H1 (cell line): ENCODE results near the gene HSD11B1.

Source experiments
- CEBPB ChIP-seq: IDR thresholded peaks from 2 replicates; pipeline ENCODE4 v1.6.1; 2012; ENCODE audit warnings: low read depth, low read length
- CHD2 ChIP-seq: IDR thresholded peaks from 2 replicates; pipeline ENCODE4 v1.6.1; 2012; ENCODE audit warnings: low read length, improper control_type of control experiment
- CTCF ChIP-seq, 3 experiments: IDR thresholded peaks; 1 replicate in 2 of 3; 2 replicates in 1 of 3; pipeline versions ENCODE4 v1.5.1 to v1.6.1; 2011; ENCODE audit warnings: low read length in 3 of 3, mild to moderate bottlenecking in 3 of 3, inconsistent platforms in 2 of 3, low read depth in 1 of 3, moderate library complexity in 1 of 3; ENCODE audit not compliant: insufficient read depth in 1 of 3; ENCODE audit errors: control extremely low read depth in 1 of 3
- EZH2 ChIP-seq: fragments of 200-600 bp; sonication (generic); IDR thresholded peaks from 2 replicates; pipeline ENCODE4 v1.7.1; 2012; ENCODE audit warnings: low read depth, mild to moderate bottlenecking, moderate library complexity, low read length, inconsistent platforms; ENCODE audit not compliant: severe bottlenecking
- JUN ChIP-seq: IDR thresholded peaks from 2 replicates; pipeline ENCODE4 v1.6.1; 2011; ENCODE audit warnings: low read depth, mild to moderate bottlenecking, improper control_type of control experiment, low read length
- KDM5A ChIP-seq: fragments of 200-600 bp; IDR thresholded peaks from 2 replicates; pipeline ENCODE4 v1.7.1; 2012; ENCODE audit warnings: mild to moderate bottlenecking, low read length, inconsistent platforms, mixed read lengths
- POLR2A ChIP-seq, 2 experiments: IDR thresholded peaks; 1 replicate in 1 of 2; 2 replicates in 1 of 2; pipeline ENCODE4 v1.6.1; 2011; ENCODE audit warnings: low read depth in 2 of 2, low read length in 2 of 2, mild to moderate bottlenecking in 2 of 2; ENCODE audit errors: control extremely low read depth in 1 of 2
- POLR2AphosphoS5 ChIP-seq: IDR thresholded peaks from 2 replicates; pipeline ENCODE4 v1.6.1; 2011; ENCODE audit warnings: low read depth, low read length
- TAF1 ChIP-seq: IDR thresholded peaks from 2 replicates; pipeline ENCODE4 v1.6.1; 2011; ENCODE audit warnings: mild to moderate bottlenecking, low read depth, low read length
- TAF7 ChIP-seq: optimal IDR thresholded peaks from 2 replicates; pipeline ENCODE3; 2011; ENCODE audit warnings: low read depth, mild to moderate bottlenecking, inconsistent platforms, low read length, moderate library complexity, borderline replicate concordance
- TF ChIP-seq, protein P1 (sequence below): IDR thresholded peaks from 2 replicates; pipeline ENCODE4 v1.6.1; 2012; ENCODE audit warnings: inconsistent platforms

- no peak for TF ChIP-seq CTCF (IDR thresholded peaks at IDR 0.05; ENCODE audit: control extremely low read depth in 1 of 3, insufficient read depth in 1 of 3, low read depth in 1 of 3, low read length in 3 of 3)
- no peak for TF ChIP-seq KDM5A
- TF ChIP-seq CEBPB: no peak
- TF ChIP-seq POLR2A (IDR thresholded peaks at IDR 0.05; ENCODE audit: control extremely low read depth in 1 of 2, low read depth in 2 of 2, low read length in 2 of 2): no peak
- no peak for TF ChIP-seq CHD2
- TF ChIP-seq TAF1: no peak
- no peak for TF ChIP-seq EZH2
- no peak for TF ChIP-seq TAF7
- TF ChIP-seq POLR2AphosphoS5: no peak
- TF ChIP-seq JUN: no peak
- TF ChIP-seq, protein P1, sequence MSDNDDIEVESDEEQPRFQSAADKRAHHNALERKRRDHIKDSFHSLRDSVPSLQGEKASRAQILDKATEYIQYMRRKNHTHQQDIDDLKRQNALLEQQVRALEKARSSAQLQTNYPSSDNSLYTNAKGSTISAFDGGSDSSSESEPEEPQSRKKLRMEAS: no peak
Observed at GRCh38 chr1:209661071-209661470, 43.6 kb upstream of the HSD11B1 start.
